Posterior vena cava (tissue), 2 donors: ENCODE results near the gene EPHB3. TPM values are rescaled to one million over a fixed set of nuclear protein-coding genes. Genes with fewer than 3 reads are reported as not detected.
A peak's percentile ranks its signal among the peaks of the same experiment; 100 is the strongest.

Source experiments
- DNase-seq: peaks from one replicate; pipeline ENCODE4 v3.0.0-alpha.2; 2020; ENCODE audit warnings: low spot score
- intact Hi-C, 2 donors: fragments of 100-400 bp; cut with DNase I; formaldehyde crosslinking; loops; one replicate each; pipeline versions ENCODE4 v1.14.1 to v1.14.2; 2022 to 2023
- total RNA-seq, 2 donors: library from RNA; stranded (reverse); fragmentation: NEBNext Ultra II Directional; extraction: Animal tissue kit (Norgen Biotek cat#: 25700); gene quantifications; one replicate each; pipeline ENCODE4 v1.2.1, GENCODE V29; 2021
- donor health status: DM: yes; HTN: yes; CAD: no.
- donor health status: DM: yes; HTN: yes; CAD: no.

Gene EPHB3
- total RNA-seq, 2 donors from 2014 or later = 6.9 to 10.8 TPM

DNA sequence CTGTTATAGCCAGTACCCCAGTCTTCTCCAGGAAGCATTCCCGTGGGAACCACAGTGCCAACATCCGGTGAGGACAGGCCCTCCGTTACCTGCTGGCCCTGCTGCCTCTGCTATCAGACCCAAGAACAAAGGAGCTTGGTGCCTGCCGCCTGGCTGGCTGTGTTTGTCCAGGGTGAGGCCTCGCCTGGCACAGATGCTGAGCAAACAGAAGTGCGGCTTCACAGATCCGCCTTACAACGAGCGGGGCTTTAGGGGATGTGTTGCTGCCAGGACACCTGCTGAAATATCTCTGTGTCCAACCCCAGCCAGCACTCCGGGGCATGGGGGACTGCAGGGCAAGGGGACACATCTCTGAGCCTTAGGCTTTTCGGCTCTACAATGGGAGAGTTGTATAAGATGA is 2.2 kb upstream of the EPHB3 start:
- peak; percentile 77 for DNase-seq
- intact Hi-C loops = no loop called here

DNA sequence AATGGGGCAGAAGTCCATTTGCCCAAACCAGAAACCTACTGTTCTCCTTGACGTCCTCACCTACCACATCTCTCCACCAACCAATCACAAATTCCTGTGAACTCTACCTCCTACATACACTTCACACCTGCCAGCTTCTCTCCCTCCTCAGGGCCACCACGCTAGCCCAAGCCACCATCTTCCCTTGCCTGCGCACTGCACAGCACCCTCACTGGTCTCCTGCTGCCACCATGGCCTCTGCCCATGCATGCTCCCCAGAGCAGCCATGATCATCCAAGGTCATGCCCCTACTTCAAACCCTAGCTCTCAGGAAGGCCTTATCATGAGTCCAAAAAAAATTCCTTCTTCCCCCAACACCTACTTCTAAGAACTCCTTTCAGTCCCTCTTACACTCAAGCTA is 1.1 kb upstream of the EPHB3 start:
- intact Hi-C loops = no loop called here
- no peak for DNase-seq

- no peak for DNase-seq
- intact Hi-C loops = loop anchor here in 1 of 2 donors (1.0 kb wide), 1 partner anchor 215 kb away; no protein-coding TSS in a partner anchor
Measured at GRCh38 chr3:184561913-184562877, 610 bp downstream of the EPHB3 start.

DNA sequence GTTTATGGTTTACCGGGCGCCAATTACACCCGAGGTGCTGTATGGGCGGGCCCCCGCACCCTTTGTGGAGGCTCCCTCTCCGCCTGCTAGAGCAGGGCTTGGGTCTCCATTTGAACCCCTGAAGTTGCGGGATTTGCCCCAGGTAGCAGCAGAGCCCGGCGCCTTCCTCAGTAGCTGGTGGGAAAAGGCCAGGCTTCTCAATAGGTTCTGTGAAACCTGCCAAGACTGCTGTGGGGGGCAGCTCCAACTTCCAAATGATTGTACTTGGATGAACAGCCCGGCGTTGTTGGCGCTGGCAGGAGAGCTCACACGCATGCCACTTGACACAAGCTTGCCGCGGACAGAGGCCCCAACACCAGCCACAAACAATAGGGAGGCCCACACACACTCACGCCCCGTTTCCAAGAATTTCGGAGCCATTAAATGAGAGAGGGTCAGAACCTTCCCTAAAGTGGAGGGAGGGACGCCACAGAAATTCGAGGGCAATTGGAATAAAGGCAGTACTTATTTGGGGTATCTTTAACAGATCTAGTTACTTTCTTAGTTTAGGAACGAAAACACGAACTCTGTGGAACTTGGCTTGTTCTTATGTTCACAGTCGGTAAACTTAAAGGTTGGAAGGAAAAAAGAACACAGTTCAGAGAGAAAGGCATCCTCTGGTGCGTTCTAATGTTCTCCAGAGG is 1.4 kb downstream of the EPHB3 start:
- intact Hi-C loops = no loop called here
- no peak for DNase-seq

GRCh38 chr3:184563561-184563925 is 2.0 kb downstream of the EPHB3 start:
- no peak for DNase-seq
- intact Hi-C loops = no loop called here

DNA sequence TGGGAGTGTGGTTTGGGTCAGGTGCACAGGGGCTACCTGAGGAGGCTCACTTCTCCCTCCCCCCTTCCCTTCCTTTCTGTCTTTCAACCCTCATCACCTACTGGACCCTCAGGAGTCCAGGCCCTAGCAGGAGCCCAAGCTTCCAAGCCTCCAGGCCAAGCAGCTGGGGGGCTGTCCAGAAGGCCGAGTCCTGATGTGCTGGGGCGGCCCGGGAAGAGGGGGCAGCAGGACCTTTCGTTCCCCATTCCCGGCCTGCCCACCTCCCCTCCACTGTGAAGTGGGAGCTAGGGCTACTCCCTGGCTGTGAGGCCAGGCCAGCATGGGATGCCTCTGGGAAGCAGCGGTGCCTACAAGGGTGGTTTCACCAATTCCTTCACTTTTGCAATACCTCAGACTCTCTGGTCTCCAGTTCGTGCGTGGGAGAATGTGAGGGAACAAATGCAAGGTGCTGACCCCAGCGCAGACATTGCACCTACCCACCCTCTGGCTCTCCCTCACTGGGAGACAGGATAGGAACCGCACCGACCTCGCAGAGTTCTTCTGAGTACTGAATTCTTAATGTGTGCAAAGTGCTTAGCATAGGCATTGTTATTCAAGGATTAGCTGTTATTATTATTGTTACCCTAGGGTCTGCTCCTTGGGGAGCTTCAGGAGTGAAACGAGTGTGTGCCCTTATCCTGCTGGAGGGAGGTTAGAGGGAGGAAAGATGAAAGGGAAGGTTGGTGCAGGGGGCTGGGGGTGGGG is 2.5 kb downstream of the EPHB3 start:
- no peak for DNase-seq

DNA sequence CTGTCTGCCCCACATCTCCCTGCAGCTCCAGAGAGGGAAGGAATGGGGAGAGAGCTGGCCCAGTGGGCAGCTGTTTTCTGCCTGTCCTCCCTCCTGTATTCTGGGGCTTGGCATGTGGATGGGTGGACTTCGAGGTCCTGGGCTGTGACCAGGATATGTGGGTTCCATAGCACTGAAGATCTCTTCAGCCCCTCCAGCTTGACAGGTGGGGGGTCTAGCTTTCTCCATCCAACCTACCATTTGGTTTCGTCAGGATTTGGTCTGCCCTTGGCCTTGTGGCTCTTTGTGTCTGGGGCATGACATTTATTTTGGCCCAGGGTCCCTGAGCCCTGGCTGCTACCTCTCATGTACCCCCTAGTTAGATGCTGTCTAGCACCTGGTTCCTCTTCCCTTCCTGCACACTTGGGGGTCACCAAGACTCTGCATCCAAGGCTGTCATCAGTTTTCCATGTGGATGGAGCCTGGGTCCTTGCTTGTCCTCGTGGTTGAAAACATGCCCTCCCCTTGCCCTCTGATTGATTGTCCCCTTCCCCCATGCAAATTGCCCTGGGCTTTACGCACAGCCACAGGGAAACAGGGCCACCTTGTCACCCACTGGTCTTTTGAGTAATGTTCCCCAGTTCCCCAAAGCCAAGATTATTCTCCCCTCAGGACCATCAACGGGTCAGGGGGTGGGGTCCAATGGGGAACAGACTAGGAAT is 3.2 kb downstream of the EPHB3 start:
- intact Hi-C loops = loop anchor here in 1 of 2 donors (1.0 to 5.0 kb wide), 2 partner anchors 27 to 152 kb away; no protein-coding TSS in a partner anchor
- no peak for DNase-seq

More for the DNA sequence above, 2.5 kb downstream of the EPHB3 start:
- intact Hi-C loops = loop anchor here in 1 of 2 donors (1.0 kb wide), 1 partner anchor 28 kb away; no protein-coding TSS in a partner anchor

GRCh38 chr3:184565421-184566211 is 4.0 kb downstream of the EPHB3 start:
- intact Hi-C loops = loop anchor here in 1 of 2 donors (5.0 kb wide), 1 partner anchor 152 kb away; no protein-coding TSS in a partner anchor

GRCh38 chr3:184566441-184567414 is 5.1 kb downstream of the EPHB3 start:
- intact Hi-C loops = loop anchor here in 1 of 2 donors (5.0 kb wide), 1 partner anchor 151 kb away; no protein-coding TSS in a partner anchor
- DNase-seq = no peak

More at GRCh38 chr3:184565421-184566211, 4.0 kb downstream of the EPHB3 start:
- no peak for DNase-seq

DNA sequence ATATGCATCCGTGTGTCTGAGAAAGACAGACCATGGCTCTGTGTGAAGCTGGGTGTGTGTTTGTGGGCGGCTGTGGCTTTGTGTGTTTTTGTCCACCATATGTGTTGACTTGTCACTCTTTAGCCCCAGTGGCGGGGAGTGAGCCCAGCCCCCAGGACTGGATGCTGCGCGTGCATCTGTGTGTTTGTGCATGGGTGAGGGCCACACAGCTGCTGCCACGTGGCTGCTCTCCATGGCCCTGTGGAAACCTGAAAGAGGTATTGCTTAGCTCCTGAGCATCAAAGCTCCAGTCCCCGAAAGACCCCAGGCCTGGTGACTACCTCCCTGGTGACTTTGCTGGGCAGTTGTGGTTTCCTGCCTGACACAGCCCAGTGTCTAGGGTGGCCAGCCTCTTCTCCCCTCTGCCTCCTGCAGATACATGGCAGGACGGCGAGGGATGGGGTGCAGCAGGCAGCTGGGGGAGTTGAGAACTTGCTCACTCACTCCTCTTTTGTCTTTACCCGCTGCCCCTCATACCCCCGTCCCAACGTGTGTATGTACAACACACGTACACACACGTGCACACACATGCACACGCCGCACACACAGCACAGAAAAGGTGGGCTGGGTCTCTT is 6.5 kb downstream of the EPHB3 start:
- DNase-seq = no peak
- intact Hi-C loops = loop anchor here in 1 of 2 donors (5.0 kb wide), 1 partner anchor 149 kb away; no protein-coding TSS in a partner anchor

DNA sequence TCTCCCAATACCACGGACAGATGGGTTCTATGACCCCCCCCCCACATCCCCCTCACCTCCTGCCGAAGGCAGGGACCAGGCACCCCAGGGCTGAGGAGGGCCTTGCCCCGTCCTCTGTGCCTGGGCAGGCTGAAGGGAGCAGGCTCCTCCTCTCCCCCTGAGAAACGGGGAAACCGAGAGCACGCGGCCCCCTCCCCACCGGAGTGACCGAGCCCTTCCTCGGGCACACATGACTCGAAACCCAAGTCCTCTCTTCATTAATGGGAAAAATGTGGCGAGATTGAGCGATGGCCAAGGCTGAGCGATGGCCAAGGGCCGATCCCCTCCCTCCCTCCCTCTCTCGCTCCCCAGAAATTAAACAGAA is 7.0 kb downstream of the EPHB3 start:
- no peak for DNase-seq
- intact Hi-C loops = loop anchor here in 1 of 2 donors (5.0 kb wide), 1 partner anchor 149 kb away; no protein-coding TSS in a partner anchor

- peak; percentile 93 for DNase-seq
- intact Hi-C loops = loop anchor here in 1 of 2 donors (5.0 kb wide), 1 partner anchor 148 kb away; no protein-coding TSS in a partner anchor
Measured at GRCh38 chr3:184568924-184569829, 7.6 kb downstream of the EPHB3 start.

DNA sequence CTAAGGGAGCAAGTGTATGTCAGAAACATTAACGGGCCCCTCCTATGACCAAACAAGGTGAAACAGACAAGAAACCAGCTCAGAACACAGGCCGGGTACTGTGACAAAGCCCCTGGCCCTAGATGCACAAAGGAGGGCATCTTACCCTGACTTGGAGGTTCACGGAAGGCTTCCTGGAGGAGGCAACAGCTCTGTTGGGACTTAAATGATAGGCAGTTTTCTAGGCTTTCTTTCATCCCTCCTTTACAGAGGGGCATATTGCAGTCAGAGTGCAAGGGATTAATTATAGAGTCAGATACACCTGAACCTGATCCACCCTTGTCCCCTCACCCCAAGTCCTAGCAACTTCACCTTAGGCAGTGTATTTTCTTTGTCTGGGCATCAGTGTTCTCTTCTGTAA is 8.4 kb downstream of the EPHB3 start:
- DNase-seq = no peak
- intact Hi-C loops = no loop called here

GRCh38 chr3:184570489-184570888 is 8.9 kb downstream of the EPHB3 start:
- no peak for DNase-seq
- intact Hi-C loops = no loop called here

DNA sequence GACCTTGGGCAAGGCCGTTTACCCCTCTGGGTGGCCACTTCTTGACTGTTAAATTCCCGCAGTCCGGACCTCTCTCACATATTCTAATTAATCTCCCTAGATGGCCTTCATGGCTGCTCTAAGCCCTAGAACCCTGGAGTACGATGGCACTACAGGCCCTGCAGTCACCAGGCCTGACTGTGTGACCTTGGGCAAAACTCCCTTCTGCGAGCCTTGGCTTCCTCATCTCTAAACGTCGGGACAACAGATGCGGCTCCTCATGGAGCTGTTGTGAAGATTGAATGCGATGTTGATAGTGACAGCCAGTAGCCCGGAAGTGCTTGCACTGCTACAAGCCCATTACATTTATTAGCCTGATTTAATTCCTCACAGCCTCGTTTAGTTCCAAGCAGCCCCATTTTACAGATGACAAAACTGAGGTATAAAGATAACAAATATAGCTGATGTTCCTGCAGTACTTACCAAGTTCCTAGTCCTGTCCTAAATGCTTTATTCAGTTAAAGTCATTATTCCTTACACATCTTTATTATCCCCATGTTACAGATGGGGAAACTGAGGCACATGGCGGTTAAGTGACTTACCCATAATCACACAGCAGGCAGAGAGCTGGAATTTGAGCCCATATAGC is 10.3 kb downstream of the EPHB3 start:
- intact Hi-C loops = no loop called here

More for the DNA sequence above, 10.3 kb downstream of the EPHB3 start:
- DNase-seq = no peak
